Sigmoid colon (tissue), 4 donors: ENCODE results near the gene ATG4C.

Experiments
- EP300 ChIP-seq, 4 donors: sonication (generic); formaldehyde crosslinking; IDR thresholded peaks; one replicate each; pipeline ENCODE4 v1.6.1; 2017; ENCODE audit warnings: antibody characterized with exemption in 4 of 4
- POLR2A ChIP-seq, 2 donors: fragments of 450-650 bp; IDR thresholded peaks; one replicate each; pipeline ENCODE4 v1.6.1; 2016; ENCODE audit warnings: antibody characterized with exemption in 2 of 2, mild to moderate bottlenecking in 2 of 2, moderate library complexity in 2 of 2
- TF ChIP-seq, protein P1 (sequence below), 4 experiments: fragments of 450-650 bp in 3 of 4; fragments of 200-600 bp in 1 of 4; IDR thresholded peaks; one replicate each; pipeline ENCODE4 v1.5.1; 2016 to 2019; ENCODE audit warnings: antibody characterized with exemption in 4 of 4, mild to moderate bottlenecking in 3 of 4, moderate library complexity in 2 of 4

DNA sequence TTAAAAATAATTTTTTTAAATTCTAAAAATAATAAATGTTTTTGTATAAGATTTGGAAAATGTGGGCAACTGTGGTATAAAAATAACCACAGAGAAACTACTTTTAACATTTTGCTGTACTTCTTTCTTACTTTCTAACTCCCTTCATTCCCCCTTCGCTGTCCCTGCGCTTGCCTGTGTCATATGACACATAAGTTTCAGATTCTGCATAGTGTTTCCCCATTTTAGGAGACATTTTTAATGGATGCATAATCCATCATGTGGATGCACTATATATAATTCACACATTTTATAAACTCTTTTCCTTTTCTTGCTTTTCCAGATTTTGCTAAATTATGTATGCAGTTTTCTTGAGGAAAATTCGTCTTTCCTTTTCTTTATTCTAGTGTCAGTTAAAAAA lies 16.3 kb downstream of the ATG4C start:
- TF ChIP-seq, protein P1, sequence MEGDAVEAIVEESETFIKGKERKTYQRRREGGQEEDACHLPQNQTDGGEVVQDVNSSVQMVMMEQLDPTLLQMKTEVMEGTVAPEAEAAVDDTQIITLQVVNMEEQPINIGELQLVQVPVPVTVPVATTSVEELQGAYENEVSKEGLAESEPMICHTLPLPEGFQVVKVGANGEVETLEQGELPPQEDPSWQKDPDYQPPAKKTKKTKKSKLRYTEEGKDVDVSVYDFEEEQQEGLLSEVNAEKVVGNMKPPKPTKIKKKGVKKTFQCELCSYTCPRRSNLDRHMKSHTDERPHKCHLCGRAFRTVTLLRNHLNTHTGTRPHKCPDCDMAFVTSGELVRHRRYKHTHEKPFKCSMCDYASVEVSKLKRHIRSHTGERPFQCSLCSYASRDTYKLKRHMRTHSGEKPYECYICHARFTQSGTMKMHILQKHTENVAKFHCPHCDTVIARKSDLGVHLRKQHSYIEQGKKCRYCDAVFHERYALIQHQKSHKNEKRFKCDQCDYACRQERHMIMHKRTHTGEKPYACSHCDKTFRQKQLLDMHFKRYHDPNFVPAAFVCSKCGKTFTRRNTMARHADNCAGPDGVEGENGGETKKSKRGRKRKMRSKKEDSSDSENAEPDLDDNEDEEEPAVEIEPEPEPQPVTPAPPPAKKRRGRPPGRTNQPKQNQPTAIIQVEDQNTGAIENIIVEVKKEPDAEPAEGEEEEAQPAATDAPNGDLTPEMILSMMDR (IDR thresholded peaks at IDR 0.05) = no peak
- TF ChIP-seq EP300 (IDR thresholded peaks at IDR 0.05) (no peak), POLR2A (IDR thresholded peaks at IDR 0.05) (no peak)
